Activated CD8-positive, alpha-beta T cell treated with anti-CD3 and anti-CD28 coated beads, Interleukin-2, amount 10 ng/mL, durations not matched to agents 7 days and 5 days (primary cell): ENCODE results near the gene GLP1R. TPM values are rescaled to one million over a fixed set of nuclear protein-coding genes. Genes with fewer than 3 reads are reported as not detected.

ENCODE experiments used
- ATAC-seq: fragments of 150-1000 bp; cut with Tn5 transposase; one replicate; pipeline ENCODE4 v1.10.0; 2021; ENCODE audit warnings: moderate library complexity
- CTCF ChIA-PET: fragments of 350-600 bp; sonication (Branson Sonifier 250); formaldehyde crosslinking; loops from one replicate; lab custom pipeline; 2021; ENCODE audit warnings: antibody characterized with exemption; lab: Charles Lee
- POLR2A ChIA-PET: fragments of 350-600 bp; sonication (Branson Sonifier 250); formaldehyde crosslinking; loops from one replicate; lab custom pipeline; 2021; ENCODE audit warnings: antibody characterized with exemption; lab: Charles Lee
- DNase-seq: peaks from one replicate; pipeline ENCODE4 v3.0.0-alpha.2; 2020
- H3K27ac Mint-ChIP-seq: one replicate; pipeline ENCODE4 v1.8.0; 2021; ENCODE audit warnings: mild to moderate bottlenecking, mixed read lengths
- H3K27me3 Mint-ChIP-seq: one replicate; pipeline ENCODE4 v1.8.0; 2021; ENCODE audit warnings: low read depth, mixed read lengths
- H3K36me3 Mint-ChIP-seq: one replicate; pipeline ENCODE4 v1.8.0; 2021; ENCODE audit warnings: low read depth, mixed read lengths
- H3K4me1 Mint-ChIP-seq: one replicate; pipeline ENCODE4 v1.8.0; 2021; ENCODE audit warnings: low read depth, mixed read lengths
- H3K4me3 Mint-ChIP-seq: one replicate; pipeline ENCODE4 v1.8.0; 2021; ENCODE audit warnings: mild to moderate bottlenecking, mixed read lengths
- H3K9me3 Mint-ChIP-seq: one replicate; pipeline ENCODE4 v1.8.0; 2022; ENCODE audit warnings: mixed read lengths; ENCODE audit not compliant: insufficient read depth
- total RNA-seq, 2 experiments: library from RNA; stranded (reverse); gene quantifications; one replicate each; pipeline ENCODE4 v1.2.3, GENCODE V29; 2021

The GLP1R gene
- total RNA-seq, 2 experiments from 2014 or later: not detected

DNA sequence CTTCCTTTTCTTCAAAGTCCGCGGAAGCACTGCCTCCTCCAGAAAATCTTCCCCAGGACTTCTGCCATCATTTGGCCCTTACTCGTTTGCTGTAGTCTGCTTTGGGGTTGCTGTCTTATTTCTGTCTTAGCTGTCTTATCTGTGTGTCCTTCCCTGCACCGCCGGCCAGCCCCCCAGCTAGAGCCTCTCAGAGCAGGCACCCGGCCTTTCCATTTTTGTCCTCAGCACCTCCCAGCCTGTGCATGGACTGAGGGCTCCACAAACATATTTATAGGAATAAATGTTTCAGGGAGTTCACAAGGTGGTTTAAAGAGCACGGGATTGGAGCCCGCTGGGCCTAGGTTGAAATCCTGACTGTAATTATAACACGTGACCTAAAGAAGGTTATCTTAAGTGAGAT lies 8.1 kb downstream of the GLP1R start:
- H3K9me3 Mint-ChIP-seq: no peaks in the 10 kb centered on the region
- H3K36me3 Mint-ChIP-seq: no peaks in the 10 kb centered on the region
- ChIA-PET CTCF (no interaction called here), POLR2A (no interaction called here)
- H3K27ac Mint-ChIP-seq: no peak overlapping the region
- no peak overlapping the region for H3K4me3 Mint-ChIP-seq
- DNase-seq (no peak), ATAC-seq (no peak)
- H3K27me3 Mint-ChIP-seq: peaks cover 10% of the 10 kb centered on the region
- peaks cover 5% of the 10 kb centered on the region for H3K4me1 Mint-ChIP-seq

DNA sequence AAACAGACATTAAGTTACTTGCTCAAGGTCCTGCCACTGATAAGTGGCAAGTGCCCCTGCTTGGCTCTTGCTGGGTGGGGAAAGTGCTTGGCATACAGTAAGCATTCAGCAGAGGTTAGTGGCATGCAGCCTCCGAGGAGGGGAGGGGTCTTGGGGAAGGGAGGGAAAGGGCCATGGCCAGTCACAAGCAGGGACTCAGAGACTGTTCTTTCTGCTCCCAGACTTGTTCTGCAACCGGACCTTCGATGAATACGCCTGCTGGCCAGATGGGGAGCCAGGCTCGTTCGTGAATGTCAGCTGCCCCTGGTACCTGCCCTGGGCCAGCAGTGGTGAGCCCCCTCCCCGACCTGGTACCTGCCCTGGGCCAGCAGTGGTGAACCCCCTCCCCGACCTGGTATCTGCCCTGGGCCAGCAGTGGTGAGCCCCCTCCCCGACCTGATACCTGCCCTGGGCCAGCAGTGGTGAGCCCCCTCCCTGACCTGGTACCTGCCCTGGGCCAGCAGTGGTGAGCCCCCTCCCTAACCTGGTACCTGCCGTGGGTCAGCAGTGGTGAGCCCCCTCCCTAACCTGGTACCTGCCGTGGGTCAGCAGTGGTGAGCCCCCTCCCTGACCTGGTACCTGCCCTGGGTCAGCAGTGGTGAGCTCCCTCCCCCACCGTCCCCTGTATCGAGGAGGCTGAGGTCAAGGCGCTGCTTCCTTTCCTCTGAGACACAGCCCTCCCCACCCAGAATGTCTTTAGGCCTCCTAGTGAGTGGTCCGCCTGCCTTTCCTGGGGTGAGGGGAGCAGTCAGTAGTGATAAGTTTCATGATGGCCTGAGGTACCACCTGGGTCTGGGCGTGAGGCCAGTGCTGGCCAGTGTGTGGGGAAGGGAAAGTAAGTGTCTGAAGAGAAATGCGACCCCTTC lies 8.9 kb downstream of the GLP1R start:
- DNase-seq: no peak
- no peaks in the 10 kb centered on the region for H3K9me3 Mint-ChIP-seq
- no peak overlapping the region for H3K4me3 Mint-ChIP-seq
- H3K27me3 Mint-ChIP-seq: peaks cover 8% of the 10 kb centered on the region
- no peak for ATAC-seq
- ChIA-PET POLR2A (no interaction called here), CTCF (interaction anchor here (0.8 kb wide), 1 partner anchor 37 kb away, joined by 3 read pairs; no protein-coding TSS in a partner anchor)
- no peaks in the 10 kb centered on the region for H3K36me3 Mint-ChIP-seq
- H3K27ac Mint-ChIP-seq: no peak overlapping the region
- H3K4me1 Mint-ChIP-seq: no peaks in the 10 kb centered on the region

DNA sequence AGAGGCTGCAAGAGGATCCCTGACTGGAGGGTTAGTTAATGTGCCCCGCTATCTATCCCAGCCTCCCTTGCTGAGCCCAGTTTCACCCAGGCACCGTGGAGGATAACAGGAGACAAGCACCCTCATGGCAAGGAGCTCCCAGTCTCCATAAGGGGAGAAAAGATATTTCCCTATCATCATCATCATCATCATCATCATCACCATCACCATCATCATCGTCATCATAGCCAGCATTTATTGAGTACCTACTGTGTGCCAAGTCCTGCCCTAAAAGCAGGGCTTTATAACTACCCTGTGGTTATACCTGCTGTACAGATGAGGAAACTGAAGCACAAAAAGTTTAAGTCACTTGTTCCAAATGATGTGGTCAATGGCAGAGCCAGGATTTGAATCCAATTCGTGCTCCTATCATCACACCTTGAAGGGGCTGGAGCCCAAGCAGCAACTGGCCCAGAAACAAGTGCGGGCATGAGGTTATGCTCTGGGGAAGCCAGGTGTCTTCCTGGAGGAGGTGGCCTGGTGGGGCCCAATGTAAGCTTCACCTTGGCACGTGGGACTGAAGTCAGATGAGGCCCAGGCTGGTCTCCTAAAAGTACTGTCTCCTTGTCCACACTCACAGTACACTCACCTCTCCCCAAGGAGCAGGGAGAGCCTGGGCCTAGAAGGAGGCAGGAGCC lies 10.0 kb downstream of the GLP1R start:
- DNase-seq: no peak
- H3K4me1 Mint-ChIP-seq: no peaks in the 10 kb centered on the region
- CTCF ChIA-PET: interaction anchor here (0.8 kb wide), 1 partner anchor 36 kb away, joined by 3 read pairs; no protein-coding TSS in a partner anchor
- POLR2A ChIA-PET: no interaction called here
- ATAC-seq: no peak
- H3K36me3 Mint-ChIP-seq: no peaks in the 10 kb centered on the region
- H3K4me3 Mint-ChIP-seq: no peak overlapping the region
- peaks cover 8% of the 10 kb centered on the region for H3K27me3 Mint-ChIP-seq
- no peaks in the 10 kb centered on the region for H3K9me3 Mint-ChIP-seq
- H3K27ac Mint-ChIP-seq: no peak overlapping the region

DNA sequence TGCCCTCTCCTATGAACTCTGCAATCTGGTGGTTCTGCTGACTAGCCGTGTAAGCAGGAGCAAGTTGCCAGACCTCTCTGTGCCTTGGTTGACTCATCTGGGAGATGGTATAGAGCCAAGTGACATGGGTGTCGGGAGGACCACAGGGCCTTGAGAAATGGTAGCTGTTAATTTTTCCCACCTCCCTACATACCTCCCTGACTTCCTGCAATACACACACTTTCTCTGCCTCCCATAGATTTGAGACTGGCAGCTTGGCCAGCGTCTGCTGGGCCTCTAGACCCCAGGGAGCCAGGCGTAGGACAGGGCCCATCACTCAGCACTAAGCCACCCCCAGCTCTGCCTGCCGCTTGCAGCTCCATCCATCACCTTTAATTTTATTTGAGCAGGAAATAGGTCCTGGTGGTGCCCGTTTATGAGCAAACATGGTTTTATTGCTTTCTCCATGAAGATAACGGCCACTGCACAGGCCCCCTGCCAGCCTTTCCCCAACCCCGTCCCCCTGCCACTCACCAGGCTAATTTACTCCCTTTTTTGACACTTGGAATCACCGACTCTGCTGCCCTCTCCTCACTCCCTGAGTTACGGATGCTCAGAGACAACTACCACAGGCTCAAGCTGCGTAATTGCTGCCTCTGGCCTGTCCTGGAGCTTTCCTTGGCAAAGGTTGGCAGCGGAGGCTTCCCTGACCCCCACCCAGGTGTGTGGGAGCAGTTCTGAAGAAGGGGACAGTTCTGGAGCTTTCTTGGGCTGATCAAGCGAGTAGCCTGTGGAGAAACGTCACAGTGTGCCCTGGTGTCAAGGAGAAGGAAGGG lies 11.1 kb downstream of the GLP1R start:
- H3K4me3 Mint-ChIP-seq: no peak overlapping the region
- CTCF ChIA-PET: no interaction called here
- DNase-seq: no peak
- H3K36me3 Mint-ChIP-seq: no peaks in the 10 kb centered on the region
- POLR2A ChIA-PET: no interaction called here
- H3K9me3 Mint-ChIP-seq: no peaks in the 10 kb centered on the region
- peaks cover 8% of the 10 kb centered on the region for H3K27me3 Mint-ChIP-seq
- ATAC-seq: no peak
- H3K27ac Mint-ChIP-seq: no peak overlapping the region
- no peaks in the 10 kb centered on the region for H3K4me1 Mint-ChIP-seq

DNA sequence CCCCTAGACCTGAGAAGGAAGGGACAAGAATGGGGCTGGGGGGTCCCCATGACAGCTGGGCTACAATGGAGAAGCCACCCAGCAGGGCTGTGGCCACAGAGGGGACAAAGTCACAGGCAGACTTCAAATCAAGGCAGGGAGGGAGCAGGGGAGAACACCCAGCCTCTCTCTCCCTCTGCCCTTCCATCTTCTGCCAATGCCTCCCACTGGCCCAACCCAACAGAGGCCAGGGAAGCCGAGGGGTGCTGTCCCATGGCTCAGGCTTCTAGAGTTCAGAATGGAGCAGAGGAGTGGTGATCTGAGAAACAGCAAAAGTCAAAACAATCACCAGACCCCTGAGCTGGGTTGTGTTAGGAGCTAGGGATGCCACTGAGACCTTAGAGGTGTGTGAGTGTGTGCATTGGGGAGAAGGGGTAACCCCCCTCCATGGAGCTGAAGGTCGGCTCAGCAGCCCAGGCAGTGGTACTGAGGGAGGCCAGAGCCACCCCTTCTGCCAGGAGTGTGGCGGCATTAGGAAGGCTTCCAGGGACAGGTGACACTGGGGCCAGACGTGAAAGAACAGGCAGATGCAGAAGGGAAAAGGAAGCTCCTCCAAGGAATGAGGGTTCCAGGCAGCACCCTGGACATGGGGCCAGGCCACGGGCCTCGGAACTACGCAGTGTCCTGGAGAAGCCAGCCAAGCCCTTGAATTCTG lies 12.0 kb downstream of the GLP1R start:
- Mint-ChIP-seq H3K4me1 (no peaks in the 10 kb centered on the region), H3K27me3 (peaks cover 8% of the 10 kb centered on the region), H3K4me3 (no peak overlapping the region), H3K9me3 (no peaks in the 10 kb centered on the region), H3K36me3 (no peaks in the 10 kb centered on the region), H3K27ac (no peak overlapping the region)
- CTCF ChIA-PET: no interaction called here
- DNase-seq: no peak
- POLR2A ChIA-PET: no interaction called here
- no peak for ATAC-seq

DNA sequence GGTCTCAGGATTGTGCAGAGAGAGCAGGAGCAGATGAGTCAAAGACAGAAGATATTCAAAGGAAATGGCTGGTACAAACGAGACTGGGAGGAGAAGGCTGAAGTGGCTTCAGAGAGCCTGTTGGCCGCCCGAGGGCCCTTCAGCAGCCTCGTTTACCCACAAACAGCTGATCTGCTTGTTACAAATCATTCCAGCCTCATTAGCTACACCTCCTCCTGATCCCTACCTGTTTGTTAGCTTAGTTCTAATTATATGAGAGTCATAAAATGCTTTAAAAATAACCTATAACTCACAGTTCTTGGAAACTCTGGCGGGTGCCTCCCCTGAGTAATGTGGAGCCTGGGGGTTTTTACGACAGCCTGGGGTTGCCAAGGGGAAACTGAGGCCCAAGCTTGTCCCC lies 12.6 kb downstream of the GLP1R start:
- H3K9me3 Mint-ChIP-seq: no peaks in the 10 kb centered on the region
- DNase-seq: no peak
- ATAC-seq: no peak
- H3K27me3 Mint-ChIP-seq: peaks cover 8% of the 10 kb centered on the region
- no peak overlapping the region for H3K4me3 Mint-ChIP-seq
- H3K4me1 Mint-ChIP-seq: no peaks in the 10 kb centered on the region
- ChIA-PET POLR2A (no interaction called here), CTCF (interaction anchor here (1.0 to 1.1 kb wide), 2 partner anchors 8 to 51 kb away, joined by 3 read pairs; no protein-coding TSS in a partner anchor)
- H3K36me3 Mint-ChIP-seq: no peaks in the 10 kb centered on the region
- no peak overlapping the region for H3K27ac Mint-ChIP-seq

DNA sequence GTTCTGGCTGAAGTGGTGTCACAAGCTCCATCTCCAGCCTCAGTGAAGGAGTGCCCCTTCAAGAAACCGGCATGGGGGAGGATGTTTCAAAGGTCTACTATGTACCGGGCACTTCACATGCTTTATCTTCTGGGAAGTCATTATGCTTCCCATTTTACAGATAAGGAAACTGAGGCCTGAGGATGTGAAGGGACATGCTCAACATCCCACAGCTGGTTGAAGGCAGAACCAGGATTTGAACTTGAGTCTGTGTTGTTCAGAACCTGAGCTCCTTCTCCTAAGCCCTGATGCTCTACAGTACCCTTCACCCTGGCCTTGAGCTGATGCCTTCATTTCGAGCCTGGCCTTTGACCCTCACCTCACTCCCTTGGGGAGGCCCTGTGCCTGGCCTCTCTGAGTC lies 13.0 kb downstream of the GLP1R start:
- POLR2A ChIA-PET: no interaction called here
- Mint-ChIP-seq H3K4me3 (no peak overlapping the region), H3K36me3 (no peaks in the 10 kb centered on the region), H3K27ac (no peak overlapping the region), H3K27me3 (peaks cover 8% of the 10 kb centered on the region), H3K9me3 (no peaks in the 10 kb centered on the region), H3K4me1 (no peaks in the 10 kb centered on the region)
- DNase-seq (no peak), ATAC-seq (no peak)
- CTCF ChIA-PET: interaction anchor here (1.0 to 1.1 kb wide), 2 partner anchors 9 to 50 kb away, joined by 3 read pairs; no protein-coding TSS in a partner anchor

DNA sequence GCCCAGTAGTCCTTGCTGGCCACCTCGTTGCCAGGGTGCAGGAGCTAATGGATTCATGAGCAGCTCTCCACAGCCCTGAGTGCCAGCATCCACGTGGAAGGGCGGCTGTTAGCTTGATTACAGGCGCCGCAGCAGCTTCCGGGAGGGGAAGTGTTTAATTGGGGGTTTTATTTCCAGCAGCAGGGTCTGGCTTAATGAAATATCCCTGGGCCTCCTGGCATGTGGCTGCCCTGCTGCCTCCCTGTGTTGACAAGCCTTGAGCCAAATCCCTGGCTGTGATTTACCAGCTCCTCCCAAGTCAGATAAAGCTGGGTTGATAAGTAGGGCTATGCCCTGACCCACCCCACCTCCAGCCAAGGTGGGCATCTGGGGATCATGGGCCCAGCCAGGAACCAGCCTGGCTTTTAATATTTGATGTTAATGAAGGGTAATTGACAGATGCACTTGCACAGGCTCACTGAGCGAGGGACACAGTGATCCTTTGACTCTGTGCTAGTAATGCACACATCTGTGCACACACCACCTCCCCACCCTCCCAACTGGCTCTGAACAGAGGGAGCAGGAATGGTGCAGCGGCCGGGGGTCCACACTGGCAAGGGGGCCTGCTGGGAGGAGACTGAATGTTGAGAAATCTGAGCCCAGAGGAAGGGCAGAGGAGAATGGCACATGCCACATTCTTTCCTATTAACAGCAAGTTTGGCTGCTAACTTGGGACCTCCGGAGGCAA lies 13.6 kb downstream of the GLP1R start:
- H3K36me3 Mint-ChIP-seq: no peaks in the 10 kb centered on the region
- DNase-seq: no peak
- no peaks in the 10 kb centered on the region for H3K9me3 Mint-ChIP-seq
- no peak overlapping the region for H3K27ac Mint-ChIP-seq
- ChIA-PET POLR2A (no interaction called here), CTCF (interaction anchor here (1.0 to 1.1 kb wide), 2 partner anchors 9 to 50 kb away, joined by 3 read pairs; no protein-coding TSS in a partner anchor)
- no peaks in the 10 kb centered on the region for H3K4me1 Mint-ChIP-seq
- H3K27me3 Mint-ChIP-seq: peaks cover 10% of the 10 kb centered on the region
- ATAC-seq: no peak
- no peak overlapping the region for H3K4me3 Mint-ChIP-seq

DNA sequence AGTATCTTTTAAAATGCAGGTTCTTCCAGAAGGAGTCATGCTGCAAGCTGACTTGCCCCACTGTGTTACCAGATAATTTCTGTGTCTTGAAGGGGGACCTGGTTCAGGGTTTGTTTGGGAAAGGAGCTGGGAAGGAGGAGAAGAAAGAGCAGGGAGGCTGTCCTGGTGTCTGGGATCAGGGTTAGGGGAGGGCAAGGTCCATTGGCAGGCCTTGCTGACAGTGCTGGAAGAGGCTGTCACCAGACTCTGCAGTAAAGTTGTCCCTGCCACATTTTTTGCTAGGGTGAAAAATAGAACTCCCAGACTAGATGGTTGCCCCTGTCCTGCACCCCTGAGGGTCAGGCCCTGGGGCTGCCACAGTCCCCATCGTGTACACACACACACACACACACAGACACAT lies 14.9 kb downstream of the GLP1R start:
- no peaks in the 10 kb centered on the region for H3K36me3 Mint-ChIP-seq
- CTCF ChIA-PET: no interaction called here
- DNase-seq (no peak), ATAC-seq (no peak)
- POLR2A ChIA-PET: no interaction called here
- no peak overlapping the region for H3K4me3 Mint-ChIP-seq
- H3K27ac Mint-ChIP-seq: no peak overlapping the region
- H3K27me3 Mint-ChIP-seq: peaks cover 8% of the 10 kb centered on the region
- H3K9me3 Mint-ChIP-seq: no peaks in the 10 kb centered on the region
- no peaks in the 10 kb centered on the region for H3K4me1 Mint-ChIP-seq

DNA sequence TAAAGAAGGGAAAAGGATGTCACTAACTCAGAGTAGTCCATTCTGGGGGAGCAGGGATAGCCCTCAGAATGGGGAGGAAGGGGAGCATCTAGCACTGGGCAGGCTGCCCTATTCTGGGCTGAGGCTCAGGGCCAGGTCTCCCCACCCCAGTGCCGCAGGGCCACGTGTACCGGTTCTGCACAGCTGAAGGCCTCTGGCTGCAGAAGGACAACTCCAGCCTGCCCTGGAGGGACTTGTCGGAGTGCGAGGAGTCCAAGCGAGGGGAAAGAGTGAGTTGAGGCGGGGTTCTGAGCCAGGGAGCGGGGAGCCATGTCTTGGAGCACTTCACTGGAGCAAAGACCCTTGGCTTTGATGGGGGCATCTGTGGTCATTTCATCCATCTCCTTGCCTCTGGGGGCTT lies 17.0 kb downstream of the GLP1R start:
- no peak overlapping the region for H3K27ac Mint-ChIP-seq
- H3K9me3 Mint-ChIP-seq: no peaks in the 10 kb centered on the region
- H3K4me1 Mint-ChIP-seq: no peaks in the 10 kb centered on the region
- H3K27me3 Mint-ChIP-seq: peaks cover 4% of the 10 kb centered on the region
- no peaks in the 10 kb centered on the region for H3K36me3 Mint-ChIP-seq
- no peak for ATAC-seq
- ChIA-PET CTCF (no interaction called here), POLR2A (no interaction called here)
- DNase-seq: no peak
- no peak overlapping the region for H3K4me3 Mint-ChIP-seq

DNA sequence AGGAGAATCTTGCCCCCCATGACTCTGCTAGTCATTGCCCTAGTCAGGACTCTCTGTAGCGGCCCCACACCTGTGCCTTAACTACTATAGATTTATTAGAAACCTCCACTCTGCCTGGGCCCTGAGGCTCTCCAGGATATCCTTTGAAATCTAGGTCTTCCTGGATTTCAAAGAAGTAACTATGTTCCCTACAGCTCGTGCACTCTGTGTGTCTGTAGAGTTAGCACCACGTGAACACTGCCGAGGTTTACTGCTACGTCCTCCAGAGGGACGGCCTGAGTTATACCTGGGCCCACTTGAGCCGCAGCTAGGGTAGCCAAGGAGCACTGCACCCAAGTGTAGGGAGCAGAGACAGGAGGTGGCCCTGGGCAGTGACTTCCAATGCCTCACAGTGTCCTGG lies 19.8 kb downstream of the GLP1R start:
- no peaks in the 10 kb centered on the region for H3K9me3 Mint-ChIP-seq
- peaks cover 5% of the 10 kb centered on the region for H3K27me3 Mint-ChIP-seq
- DNase-seq (no peak), ATAC-seq (no peak)
- no peaks in the 10 kb centered on the region for H3K36me3 Mint-ChIP-seq
- no peak overlapping the region for H3K4me3 Mint-ChIP-seq
- no peak overlapping the region for H3K27ac Mint-ChIP-seq
- no peaks in the 10 kb centered on the region for H3K4me1 Mint-ChIP-seq
- ChIA-PET POLR2A (no interaction called here), CTCF (no interaction called here)
